HepG2 (cell line): ENCODE results near the gene CHRNB2. TPM values are rescaled to one million over a fixed set of nuclear protein-coding genes. Genes with fewer than 3 reads are reported as not detected.

Experiments
- ATAC-seq: fragments of 200-7000 bp; cut with Tn5 transposase; 3 replicates; pipeline ENCODE4 v1.9.1; 2020; ENCODE audit warnings: mild to moderate bottlenecking, moderate library complexity
- BruUV-seq: library from RNA; stranded (reverse); fragments of 400-500 nt; replicated peaks from 2 replicates; lab custom pipeline; 2021; lab: Mats Ljungman, UMichigan
- CTCF ChIA-PET: fragments of 300-600 bp; formaldehyde crosslinking; extraction: SDS; loops from one replicate; lab custom pipeline; 2021; ENCODE audit warnings: low total read pairs, inconsistent platforms, low intra/inter-chr PET ratio; lab: Yijun Ruan, JAX
- POLR2A ChIA-PET: fragments of 350-600 bp; sonication (Branson Sonifier 250); formaldehyde crosslinking; loops from one replicate; lab custom pipeline; 2020; ENCODE audit warnings: antibody characterized with exemption, inconsistent platforms; lab: Yijun Ruan, JAX
- DNase-seq: peaks from one replicate; pipeline ENCODE4 v3.0.0-alpha.2; 2015; ENCODE audit warnings: low spot score
- FAIRE-seq: peaks from 3 replicates; lab custom pipeline; 2011; peaks lifted over from hg19 to GRCh38; lab: Jason Lieb, UNC
- H2AFZ ChIP-seq: one replicate; pipeline ENCODE4 v1.6.1; 2011; ENCODE audit warnings: low read length, inconsistent platforms
- H3K27ac ChIP-seq: fragments of 300-600 bp; 3 replicates; pipeline ENCODE4 v1.8.0; 2011; ENCODE audit warnings: mixed run types, mild to moderate bottlenecking, mixed read lengths, low read length, inconsistent platforms; ENCODE audit not compliant: insufficient read depth; ENCODE audit errors: extremely low read length
- H3K27me3 ChIP-seq, 2 experiments: fragments of 200-600 bp in 1 of 2; 2 replicates in 1 of 2; 3 replicates in 1 of 2; pipeline versions ENCODE4 v1.6.0 to v1.8.0; 2011; ENCODE audit warnings: low read length in 2 of 2, mild to moderate bottlenecking in 2 of 2, moderate library complexity in 2 of 2, inconsistent platforms in 1 of 2; ENCODE audit not compliant: insufficient read depth in 2 of 2, control insufficient read depth in 1 of 2
- H3K36me3 ChIP-seq, 2 experiments: fragments of 200-600 bp in 1 of 2; replicated peaks in 1 of 2; 2 replicates in 1 of 2; 3 replicates in 1 of 2; pipeline versions ENCODE4 v1.5.1 to v1.8.0; 2011; ENCODE audit warnings: low read length in 2 of 2, inconsistent platforms in 1 of 2; ENCODE audit not compliant: insufficient read depth in 2 of 2, control insufficient read depth in 1 of 2
- H3K4me1 ChIP-seq: 2 replicates; pipeline ENCODE4 v1.5.1; 2012; ENCODE audit warnings: low read length, inconsistent platforms; ENCODE audit not compliant: insufficient read depth
- H3K4me2 ChIP-seq: 2 replicates; pipeline ENCODE4 v1.6.0; 2011; ENCODE audit warnings: low read depth, low read length, inconsistent platforms
- H3K4me3 ChIP-seq, 3 experiments: fragments of 200-600 bp in 1 of 3; sonication (generic), shearing (Covaris generic) in 1 of 3; replicated peaks in 1 of 3; 2 replicates each; pipeline ENCODE4 v1.5.1; 2011 to 2016; ENCODE audit warnings: low read length in 3 of 3, inconsistent platforms in 2 of 3, low read depth in 2 of 3, mild to moderate bottlenecking in 2 of 3, control low read depth in 1 of 3, mixed read lengths in 1 of 3; ENCODE audit not compliant: insufficient read depth in 1 of 3
- H3K79me2 ChIP-seq: one replicate; pipeline ENCODE4 v1.6.1; 2011; ENCODE audit warnings: low read length, inconsistent platforms; ENCODE audit not compliant: insufficient read depth
- H3K9ac ChIP-seq: 2 replicates; pipeline ENCODE4 v1.6.0; 2011; ENCODE audit warnings: mild to moderate bottlenecking, low read depth, low read length, inconsistent platforms; ENCODE audit not compliant: insufficient read depth
- H3K9me3 ChIP-seq: 2 replicates; pipeline ENCODE4 v1.5.1; 2012; ENCODE audit warnings: mild to moderate bottlenecking, low read length
- H4K20me1 ChIP-seq: 2 replicates; pipeline ENCODE4 v1.6.0; 2011; ENCODE audit warnings: inconsistent platforms, mild to moderate bottlenecking, low read length, moderate library complexity; ENCODE audit not compliant: insufficient read depth
- ATF1 ChIP-seq: IDR thresholded peaks from 2 replicates; pipeline ENCODE4 v1.6.1; 2016; ENCODE audit warnings: mild to moderate bottlenecking, control low read depth
- EP300 ChIP-seq, 3 experiments: sonication (generic) in 1 of 3; formaldehyde crosslinking in 1 of 3; IDR thresholded peaks; 2 replicates each; pipeline versions ENCODE4 v1.5.1 to v1.6.1; 2011 to 2020; ENCODE audit warnings: low read depth in 2 of 3, low read length in 2 of 3, borderline replicate concordance in 1 of 3, improper control_type of control experiment in 1 of 3, mild to moderate bottlenecking in 1 of 3, missing genetic modification reagents in 1 of 3, moderate library complexity in 1 of 3
- MTA1 ChIP-seq: sonication (generic); formaldehyde crosslinking; IDR thresholded peaks from 2 replicates; pipeline ENCODE4 v1.4.0; 2020; ENCODE audit warnings: missing genetic modification reagents, mild to moderate bottlenecking, borderline replicate concordance
- NFE2L2 ChIP-seq: fragments of 150-350 bp; IDR thresholded peaks from 2 replicates; pipeline ENCODE4 v1.6.1; 2014; ENCODE audit warnings: low read length
- PAWR ChIP-seq: sonication (generic); formaldehyde crosslinking; IDR thresholded peaks from 2 replicates; pipeline ENCODE4 v1.4.0; 2020; ENCODE audit warnings: missing genetic modification reagents, mild to moderate bottlenecking, borderline replicate concordance
- RFX5 ChIP-seq: IDR thresholded peaks from 2 replicates; pipeline ENCODE4 v1.6.1; 2011; ENCODE audit warnings: low read depth, low read length, improper control_type of control experiment
- WGBS: methylation state at CpG from one replicate; pipeline ENCODE4 v1.1.6; 2017; ENCODE audit warnings: low lambda C conversion rate; 5-methylcytosine and 5-hydroxymethylcytosine counted together
- in situ Hi-C: cut with HindIII; loops from 2 replicates; pipeline ENCODE4 v1.10.0; 2017; ENCODE audit warnings: low pct_unique_long_range_greater_than_20kb; ENCODE audit not compliant: extremely low pct_ligation_motif_present
- intact Hi-C: fragments of 100-400 bp; cut with micrococcal nuclease; formaldehyde crosslinking; loops from one replicate; pipeline ENCODE4 v1.10.0; 2022; ENCODE audit not compliant: unreplicated experiment
- polyA plus RNA-seq, 8 experiments: library from polyadenylated mRNA; depleted of rRNA in 3 of 8; stranded (reverse) in 7 of 8; unstranded in 1 of 8; fragments of >200 nt; fragmentation: Illumina TruSeq in 4 of 8; extraction: Trizol in 4 of 8; gene quantifications; 2 replicates each; pipeline versions ENCODE4 v1.2.1 to v1.2.3, GENCODE V29; 2011 to 2016; ENCODE audit warnings: low read depth in 4 of 8, missing spikeins in 1 of 8, mixed read lengths in 1 of 8; ENCODE audit not compliant: insufficient read depth in 1 of 8
- total RNA-seq, 5 experiments: library from RNA; depleted of rRNA; stranded (reverse); fragments of >200 nt; fragmentation: Illumina TruSeq; extraction: Trizol; gene quantifications; 2 replicates each; pipeline ENCODE4 v1.2.3, GENCODE V29; 2016; ENCODE audit warnings: low read depth in 1 of 5
- TF ChIP-seq, protein P1 (sequence below), 2 experiments: fragments of 450-650 bp in 1 of 2; sonication (generic) in 1 of 2; formaldehyde crosslinking; IDR thresholded peaks; 2 replicates each; pipeline versions ENCODE4 v1.5.0 to v1.8.0; 2020 to 2022; ENCODE audit warnings: mild to moderate bottlenecking in 1 of 2, missing genetic modification reagents in 1 of 2
- TF ChIP-seq, protein P2 (sequence below): sonication (generic); formaldehyde crosslinking; IDR thresholded peaks from 2 replicates; pipeline ENCODE4 v1.4.0; 2020; ENCODE audit warnings: missing genetic modification reagents, borderline replicate concordance

CHRNB2 gene
- total and polyA plus RNA-seq, 2 of the 13 experiments (the other 11 are each of a cell fraction or from before 2014, with no cell fraction given) = 0.03 to 0.07 TPM

DNA sequence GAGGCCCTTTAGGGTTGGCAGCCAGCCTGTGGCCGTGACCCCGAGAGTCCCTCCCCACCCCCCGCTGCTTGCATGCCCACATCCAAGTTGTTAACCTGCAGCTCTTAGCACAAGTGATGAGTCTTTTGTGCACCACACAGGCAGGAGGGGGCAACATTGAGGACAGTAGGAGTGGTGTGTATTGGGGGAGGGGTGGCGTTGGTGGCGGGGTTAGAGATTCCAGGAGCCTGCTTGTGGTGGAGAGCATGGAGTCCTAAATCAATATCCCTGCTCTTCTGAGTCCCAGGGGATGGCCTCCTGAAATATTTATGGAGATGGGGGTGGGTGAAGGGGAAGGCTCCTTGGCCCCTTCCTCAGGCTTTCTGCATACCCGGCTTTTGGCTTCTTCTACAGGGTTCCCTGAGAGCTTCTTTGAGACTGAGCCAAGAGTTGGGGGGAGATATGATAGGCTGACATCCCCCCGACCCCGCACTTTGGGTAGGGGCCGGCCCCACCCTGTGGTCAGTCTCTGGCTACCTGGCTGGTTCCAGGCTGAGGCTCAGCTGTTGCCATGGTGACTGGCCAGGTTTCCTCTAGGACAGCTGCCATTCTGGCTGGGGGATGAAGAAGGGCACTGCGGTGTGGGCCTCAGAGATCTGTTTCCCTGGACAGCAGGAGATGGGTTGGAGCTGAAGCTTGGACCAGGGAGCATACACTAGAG lies 5.0 kb downstream of the CHRNB2 start:
- WGBS = 18% methylated on average over 6 of the region's 10 CpGs
- intact Hi-C loops (no loop called here), in situ Hi-C loops (no loop called here)
- ChIA-PET POLR2A (interaction anchor here (1.1 kb wide), 1 partner anchor 13 kb away, joined by 3 read pairs; no protein-coding TSS in a partner anchor), CTCF (no interaction called here)
- no peak for DNase-seq
- no peak for ATAC-seq
- peaks cover 0 to 11% of the 10 kb centered on the region in 2 experiments; a peak in 2 of 5 replicates for H3K27me3 ChIP-seq
- no peak overlapping the region for H3K4me2 ChIP-seq
- TF ChIP-seq NFE2L2 = no peak
- peak; percentile 89 for TF ChIP-seq RFX5
- TF ChIP-seq, protein P1, sequence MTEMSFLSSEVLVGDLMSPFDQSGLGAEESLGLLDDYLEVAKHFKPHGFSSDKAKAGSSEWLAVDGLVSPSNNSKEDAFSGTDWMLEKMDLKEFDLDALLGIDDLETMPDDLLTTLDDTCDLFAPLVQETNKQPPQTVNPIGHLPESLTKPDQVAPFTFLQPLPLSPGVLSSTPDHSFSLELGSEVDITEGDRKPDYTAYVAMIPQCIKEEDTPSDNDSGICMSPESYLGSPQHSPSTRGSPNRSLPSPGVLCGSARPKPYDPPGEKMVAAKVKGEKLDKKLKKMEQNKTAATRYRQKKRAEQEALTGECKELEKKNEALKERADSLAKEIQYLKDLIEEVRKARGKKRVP (CRISPR knock-in tag; IDR thresholded peaks at IDR 0.05) = no peak
- H3K4me3 ChIP-seq = no peak overlapping the region
- FAIRE-seq = no peak
- no peaks in the 10 kb centered on the region for H3K9me3 ChIP-seq
- no peak overlapping the region for H2AFZ ChIP-seq
- H3K4me1 ChIP-seq = no peaks in the 10 kb centered on the region
- H3K79me2 ChIP-seq = no peaks in the 10 kb centered on the region
- no peak overlapping the region for H3K27ac ChIP-seq
- BruUV-seq = no TSS peak
- H3K36me3 ChIP-seq = no peaks in the 10 kb centered on the region
- H4K20me1 ChIP-seq = peaks cover 2% of the 10 kb centered on the region; the same call in 1 of the 2 replicates
- H3K9ac ChIP-seq = no peak overlapping the region

DNA sequence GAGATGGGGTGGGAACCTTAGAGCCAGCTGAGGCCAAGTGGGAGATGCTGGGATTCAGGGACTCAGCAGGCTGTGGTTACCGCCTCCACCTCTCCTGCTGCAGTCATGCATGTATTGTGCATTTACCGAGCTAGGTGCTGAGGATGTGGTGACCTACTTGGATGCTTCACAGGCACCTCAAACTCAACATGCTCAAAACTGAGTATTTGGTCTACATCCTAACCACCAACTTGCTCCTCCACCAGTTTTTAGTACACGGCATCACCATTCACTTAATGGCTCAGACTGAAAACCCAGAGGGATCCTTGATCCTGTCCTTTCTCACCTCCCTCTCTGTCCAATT lies 5.6 kb downstream of the CHRNB2 start:
- FAIRE-seq (no peak), ATAC-seq (no peak), DNase-seq (no peak)
- ChIA-PET CTCF (no interaction called here), POLR2A (interaction anchor here (1.1 kb wide), 1 partner anchor 14 kb away, joined by 3 read pairs; no protein-coding TSS in a partner anchor)
- Histone ChIP-seq H2AFZ (no peak overlapping the region), H3K27ac (no peak overlapping the region), H3K9ac (no peak overlapping the region), H3K79me2 (no peaks in the 10 kb centered on the region), H4K20me1 (no peaks in the 10 kb centered on the region; the same call in 1 of the 2 replicates), H3K4me3 (no peak overlapping the region), H3K4me1 (no peaks in the 10 kb centered on the region), H3K9me3 (no peaks in the 10 kb centered on the region), H3K27me3 (peaks cover 0 to 10% of the 10 kb centered on the region in 2 experiments; a peak in 2 of 5 replicates), H3K4me2 (no peak overlapping the region), H3K36me3 (no peaks in the 10 kb centered on the region)
- intact Hi-C loops = no loop called here
- no TSS peak for BruUV-seq
- WGBS = 59% methylated on average over 1 of the region's 3 CpGs
- in situ Hi-C loops = no loop called here
- no peak for TF ChIP-seq MTA1 (CRISPR knock-in tag)
- TF ChIP-seq EP300 (IDR thresholded peaks at IDR 0.05; ENCODE audit: low read depth in 2 of 2, low read length in 2 of 2) = no peak
- TF ChIP-seq EP300 (CRISPR knock-in tag; IDR thresholded peaks at IDR 0.05; ENCODE audit: borderline replicate concordance) = no peak
- no peak for TF ChIP-seq PAWR (CRISPR knock-in tag)
- TF ChIP-seq ATF1 (CRISPR knock-in tag) = no peak
- TF ChIP-seq, protein P2, sequence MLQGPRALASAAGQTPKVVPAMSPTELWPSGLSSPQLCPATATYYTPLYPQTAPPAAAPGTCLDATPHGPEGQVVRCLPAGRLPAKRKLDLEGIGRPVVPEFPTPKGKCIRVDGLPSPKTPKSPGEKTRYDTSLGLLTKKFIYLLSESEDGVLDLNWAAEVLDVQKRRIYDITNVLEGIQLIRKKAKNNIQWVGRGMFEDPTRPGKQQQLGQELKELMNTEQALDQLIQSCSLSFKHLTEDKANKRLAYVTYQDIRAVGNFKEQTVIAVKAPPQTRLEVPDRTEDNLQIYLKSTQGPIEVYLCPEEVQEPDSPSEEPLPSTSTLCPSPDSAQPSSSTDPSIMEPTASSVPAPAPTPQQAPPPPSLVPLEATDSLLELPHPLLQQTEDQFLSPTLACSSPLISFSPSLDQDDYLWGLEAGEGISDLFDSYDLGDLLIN (CRISPR knock-in tag) = no peak
